K562 (cell line): ENCODE measurements around the gene TMEM63C. TPM values are rescaled to one million over a fixed set of nuclear protein-coding genes. Genes with fewer than 3 reads are reported as not detected.

Experiments
- ATAC-seq: fragments of 200-7000 bp; cut with Tn5 transposase; 3 replicates; pipeline ENCODE4 v1.9.1; 2020; ENCODE audit warnings: moderate library complexity
- BruUV-seq: library from RNA; stranded (reverse); fragments of 400-500 nt; replicated peaks from 2 replicates; lab custom pipeline; 2021; lab: Mats Ljungman, UMichigan
- CTCF ChIA-PET: fragments of 300-600 bp; formaldehyde crosslinking; extraction: SDS; loops from one replicate; lab custom pipeline; 2021; ENCODE audit warnings: low intra/inter-chr PET ratio; lab: Yijun Ruan, JAX
- POLR2A ChIA-PET: fragments of 300-600, 350-650 bp; sonication (Branson Sonifier 250); formaldehyde crosslinking; extraction: SDS; loops from one replicate; lab custom pipeline; 2021; ENCODE audit warnings: antibody characterized with exemption, inconsistent platforms; lab: Yijun Ruan, JAX
- DNase-seq, 4 experiments: peaks; one replicate each; pipeline versions ENCODE4 v3.0.0 to v3.0.0-alpha.2; 2011 to 2018; ENCODE audit warnings: low spot score in 3 of 4, mixed read lengths in 3 of 4; ENCODE audit errors: extremely low read depth in 1 of 4
- FAIRE-seq: peaks from 2 replicates; lab custom pipeline; 2011; peaks lifted over from hg19 to GRCh38; lab: Jason Lieb, UNC
- H2AFZ ChIP-seq: 2 replicates; pipeline ENCODE4 v1.6.0; 2011; ENCODE audit warnings: low read depth, low read length, control low read depth, inconsistent platforms
- H3K27ac ChIP-seq: fragments of 200-600 bp; 3 replicates; pipeline ENCODE4 v1.8.0; 2011; ENCODE audit warnings: low read depth, mild to moderate bottlenecking, control low read depth, inconsistent platforms, low read length, moderate library complexity, mixed read lengths; ENCODE audit errors: extremely low read depth
- H3K27me3 ChIP-seq, 2 experiments: fragments of 300-600 bp in 1 of 2; 2 replicates in 1 of 2; 3 replicates in 1 of 2; pipeline versions ENCODE4 v1.6.0 to v1.8.0; 2011; ENCODE audit warnings: inconsistent platforms in 2 of 2, low read length in 2 of 2, mild to moderate bottlenecking in 1 of 2, mixed read lengths in 1 of 2, moderate library complexity in 1 of 2; ENCODE audit not compliant: control insufficient read depth in 2 of 2, insufficient read depth in 2 of 2
- H3K36me3 ChIP-seq: fragments of 300-600 bp; 3 replicates; pipeline ENCODE4 v1.8.0; 2011; ENCODE audit warnings: mild to moderate bottlenecking, low read length, inconsistent platforms; ENCODE audit not compliant: control insufficient read depth, insufficient read depth
- H3K4me1 ChIP-seq, 2 experiments: fragments of 200-600 bp in 1 of 2; replicated peaks in 1 of 2; 2 replicates in 1 of 2; 3 replicates in 1 of 2; pipeline versions ENCODE4 v1.5.1 to v1.8.0; 2011; ENCODE audit warnings: inconsistent platforms in 2 of 2, low read length in 2 of 2, mild to moderate bottlenecking in 1 of 2, mixed read lengths in 1 of 2, moderate library complexity in 1 of 2; ENCODE audit not compliant: control insufficient read depth in 2 of 2, insufficient read depth in 2 of 2
- H3K4me2 ChIP-seq: 2 replicates; pipeline ENCODE4 v1.6.1; 2011; ENCODE audit warnings: low read length, control low read depth, inconsistent platforms, mixed read lengths; ENCODE audit not compliant: insufficient read depth
- H3K4me3 ChIP-seq: fragments of 200-600 bp; sonication (generic), shearing (Covaris generic); 2 replicates; pipeline ENCODE4 v1.5.1; 2016; ENCODE audit warnings: control low read depth, inconsistent platforms
- H3K79me2 ChIP-seq: fragments of 200-600 bp; 3 replicates; pipeline ENCODE4 v1.8.0; 2011; ENCODE audit warnings: low read length, inconsistent platforms; ENCODE audit not compliant: control insufficient read depth, insufficient read depth
- H3K9ac ChIP-seq, 2 experiments: 2 replicates each; pipeline versions ENCODE4 v1.6.0 to v1.6.1; 2011; ENCODE audit warnings: low read depth in 2 of 2, low read length in 2 of 2, control low read depth in 1 of 2, inconsistent platforms in 1 of 2, mild to moderate bottlenecking in 1 of 2, mixed read lengths in 1 of 2; ENCODE audit not compliant: insufficient read depth in 1 of 2
- H3K9me1 ChIP-seq: one replicate; pipeline ENCODE4 v1.6.0; 2011; ENCODE audit warnings: inconsistent platforms, mild to moderate bottlenecking, low read length, moderate library complexity; ENCODE audit not compliant: control insufficient read depth, insufficient read depth
- H3K9me3 ChIP-seq: replicated peaks from 2 replicates; pipeline ENCODE4 v1.5.1; 2011; ENCODE audit warnings: low read depth, low read length, inconsistent platforms; ENCODE audit not compliant: control insufficient read depth, insufficient read depth
- H4K20me1 ChIP-seq: replicated peaks from 2 replicates; pipeline ENCODE4 v1.6.1; 2011; ENCODE audit warnings: low read length, inconsistent platforms, mixed read lengths; ENCODE audit not compliant: control insufficient read depth, insufficient read depth
- ATF1 ChIP-seq, 2 experiments: fragments of 450-650 bp in 1 of 2; IDR thresholded peaks; 2 replicates each; pipeline ENCODE4 v1.6.1; 2016; ENCODE audit warnings: missing compliant biosample characterization in 1 of 2, missing genetic modification characterization in 1 of 2
- CTCFL ChIP-seq: IDR thresholded peaks from 2 replicates; pipeline ENCODE4 v1.6.1; 2011; ENCODE audit warnings: borderline replicate concordance, low read depth, mild to moderate bottlenecking, moderate library complexity, low read length; ENCODE audit not compliant: insufficient read depth, poor library complexity, severe bottlenecking
- ETV6 ChIP-seq, 3 experiments: fragments of 150-350 bp in 1 of 3; sonication (generic) in 1 of 3; formaldehyde crosslinking in 1 of 3; IDR thresholded peaks; 2 replicates each; pipeline versions ENCODE4 v1.6.1 to v1.8.0; 2014 to 2022; ENCODE audit warnings: borderline replicate concordance in 2 of 3, low read depth in 2 of 3, antibody characterized with exemption in 1 of 3, low read length in 1 of 3, mild to moderate bottlenecking in 1 of 3, missing genetic modification reagents in 1 of 3
- FOXP4 ChIP-seq: sonication (generic); formaldehyde crosslinking; IDR thresholded peaks from 2 replicates; pipeline ENCODE4 v1.8.0; 2022; ENCODE audit warnings: mild to moderate bottlenecking, missing genetic modification reagents, borderline replicate concordance
- MIER1 ChIP-seq: fragments of 450-650 bp; IDR thresholded peaks from 2 replicates; pipeline ENCODE4 v1.6.1; 2016; ENCODE audit warnings: antibody characterized with exemption, mild to moderate bottlenecking, low read depth
- RAD21 ChIP-seq, 2 experiments: fragments of 250-450 bp in 1 of 2; fragments of 450-650 bp in 1 of 2; sonication (Bioruptor Pico) in 1 of 2; formaldehyde crosslinking in 1 of 2; IDR thresholded peaks in 1 of 2; conservative IDR thresholded peaks in 1 of 2; 2 replicates each; pipeline versions ENCODE4 v1.4.0 to v1.8.0; 2020 to 2022; ENCODE audit warnings: mild to moderate bottlenecking in 2 of 2, moderate library complexity in 1 of 2
- RUNX1 ChIP-seq: sonication (generic); IDR thresholded peaks from 2 replicates; pipeline ENCODE4 v1.6.1; 2016; ENCODE audit warnings: antibody characterized with exemption, low read depth
- SMARCA4 ChIP-seq: fragments of 450-650 bp; IDR thresholded peaks from 2 replicates; pipeline ENCODE4 v1.6.1; 2016
- TCF7L2 ChIP-seq: fragments of 150-350 bp; IDR thresholded peaks from 2 replicates; pipeline ENCODE4 v1.6.1; 2016; ENCODE audit warnings: low read depth, mild to moderate bottlenecking, low read length, moderate library complexity
- UBTF ChIP-seq, 2 experiments: IDR thresholded peaks; 2 replicates each; pipeline ENCODE4 v1.6.1; 2012; ENCODE audit warnings: improper control_type of control experiment in 2 of 2, low read depth in 2 of 2, low read length in 2 of 2, borderline replicate concordance in 1 of 2
- ZFP30 ChIP-seq: fragments of 250-450 bp; sonication (Bioruptor Pico); IDR thresholded peaks from 2 replicates; pipeline ENCODE4 v1.8.0; 2022; ENCODE audit warnings: moderate library complexity, mild to moderate bottlenecking, inconsistent platforms, borderline replicate concordance
- ZNF224 ChIP-seq: sonication (generic); formaldehyde crosslinking; IDR thresholded peaks from 2 replicates; pipeline ENCODE4 v1.8.0; 2022; ENCODE audit warnings: mild to moderate bottlenecking, missing genetic modification reagents
- ZNF253 ChIP-seq: fragments of 250-450 bp; sonication (Bioruptor Pico); conservative IDR thresholded peaks from 2 replicates; pipeline ENCODE4 v1.6.1; 2021; ENCODE audit warnings: mild to moderate bottlenecking
- ZNF583 ChIP-seq: fragments of 250-450 bp; sonication (Bioruptor Pico); IDR thresholded peaks from 2 replicates; pipeline ENCODE4 v1.4.0; 2020
- WGBS: fragments of 100-300 bp; shearing (Covaris generic); methylation state at CpG from one replicate; pipeline ENCODE4 v1.1.6; 2016; ENCODE audit warnings: low coverage, mixed read lengths; ENCODE audit not compliant: insufficient coverage; ENCODE audit errors: missing lambda C conversion rate; 5-methylcytosine and 5-hydroxymethylcytosine counted together
- in situ Hi-C: fragments of 300-500 bp; cut with MboI; formaldehyde crosslinking; loops from 4 replicates; pipeline ENCODE4 v1.15.0; 2018; ENCODE audit warnings: inconsistent platforms, mixed read lengths
- intact Hi-C: fragments of 100-400 bp; cut with micrococcal nuclease; formaldehyde crosslinking; loops from 2 replicates; pipeline ENCODE4 v1.14.2; 2022
- polyA plus RNA-seq, 8 experiments: library from polyadenylated mRNA; depleted of rRNA in 4 of 8; stranded (reverse) in 5 of 8; unstranded in 3 of 8; fragments of >200 nt; fragmentation: Nextera tagmentation in 2 of 8; fragmentation: Illumina TruSeq in 1 of 8; extraction: Ambion mirVana in 2 of 8; extraction: Trizol in 1 of 8; gene quantifications; 2 replicates each; pipeline versions ENCODE4 v1.2.1 to v1.2.3, GENCODE V29; 2011 to 2014; ENCODE audit warnings: inconsistent platforms in 1 of 8, missing spikeins in 1 of 8
- total RNA-seq, 7 experiments: library from RNA; depleted of rRNA in 6 of 7; stranded (reverse); fragments of >200 nt in 6 of 7; fragmentation: Illumina TruSeq in 2 of 7; extraction: Trizol in 2 of 7; gene quantifications; 2 replicates each; pipeline versions ENCODE4 v1.2.1 to v1.2.3, GENCODE V29; 2011 to 2021; ENCODE audit warnings: low replicate concordance in 1 of 7

The TMEM63C gene
- total and polyA plus RNA-seq, 9 of the 15 experiments (the other 6 are each of a cell fraction or from before 2014, with no cell fraction given) = 0.07 TPM; not detected in 8

- no peak overlapping the region for H3K27ac ChIP-seq
- ChIA-PET POLR2A (no interaction called here), CTCF (no interaction called here)
- H3K27me3 ChIP-seq = peaks cover 3 to 20% of the 10 kb centered on the region in 2 experiments; a peak in 4 of 5 replicates
- H3K79me2 ChIP-seq = no peaks in the 10 kb centered on the region
- no peaks in the 10 kb centered on the region for H3K9me3 ChIP-seq
- FAIRE-seq (no peak), DNase-seq (no peak), ATAC-seq (no peak)
- no peak overlapping the region for H2AFZ ChIP-seq
- no TSS peak for BruUV-seq
- H3K4me2 ChIP-seq = no peak overlapping the region
- peaks cover 0 to 4% of the 10 kb centered on the region in 2 experiments; a peak in 1 of 5 replicates for H3K4me1 ChIP-seq
- H3K36me3 ChIP-seq = no peaks in the 10 kb centered on the region
- H3K9me1 ChIP-seq = no peaks in the 10 kb centered on the region
- no peak overlapping the region for H3K9ac ChIP-seq
- WGBS = 0% methylated on average over 7 of the region's 12 CpGs
- H3K4me3 ChIP-seq = no peak overlapping the region
- intact Hi-C loops = no loop called here
- in situ Hi-C loops = no loop called here
- no peaks in the 10 kb centered on the region for H4K20me1 ChIP-seq
- TF ChIP-seq ZNF583 (CRISPR knock-in tag) (no peak), ZNF253 (CRISPR knock-in tag) (no peak), ZFP30 (CRISPR knock-in tag) (no peak), ZNF224 (CRISPR knock-in tag) (no peak), FOXP4 (CRISPR knock-in tag) (no peak), UBTF (IDR thresholded peaks at IDR 0.05; ENCODE audit: borderline replicate concordance in 1 of 2, low read depth in 2 of 2, low read length in 2 of 2) (no peak), ATF1 (CRISPR knock-in tag; IDR thresholded peaks at IDR 0.05) (no peak), ATF1 (tag; IDR thresholded peaks at IDR 0.05) (no peak), CTCFL (no peak), RUNX1 (no peak), MIER1 (no peak), TCF7L2 (no peak), SMARCA4 (no peak), ETV6 (IDR thresholded peaks at IDR 0.05; ENCODE audit: borderline replicate concordance in 1 of 2, low read depth in 2 of 2, low read length in 1 of 2) (no peak), ETV6 (CRISPR knock-in tag; IDR thresholded peaks at IDR 0.05; ENCODE audit: borderline replicate concordance) (no peak), RAD21 (CRISPR knock-in tag; conservative IDR thresholded peaks at IDR 0.05 in 1 of 2, IDR thresholded peaks at IDR 0.05 in 1 of 2) (no peak)
Observed at GRCh38 chr14:77225254-77225653, 43.7 kb downstream of the TMEM63C start.
